GM19468 (cell line): Measurements from ENCODE around the gene PTPN23.
"Not testable (repeated sequence)": the region's sequence is repeated elsewhere in the genome, so short reads cannot be mapped to it uniquely, and the experiment has no call there.

Experiments
- ATAC-seq: cut with Tn5 transposase; IDR thresholded peaks from one replicate; pipeline ENCODE4 v1.9.1; 2021; ENCODE audit warnings: mild to moderate bottlenecking, moderate library complexity, moderate number of reproducible peaks; ENCODE audit not compliant: unreplicated experiment; ENCODE audit errors: extremely low read depth

The PTPN23 gene

DNA sequence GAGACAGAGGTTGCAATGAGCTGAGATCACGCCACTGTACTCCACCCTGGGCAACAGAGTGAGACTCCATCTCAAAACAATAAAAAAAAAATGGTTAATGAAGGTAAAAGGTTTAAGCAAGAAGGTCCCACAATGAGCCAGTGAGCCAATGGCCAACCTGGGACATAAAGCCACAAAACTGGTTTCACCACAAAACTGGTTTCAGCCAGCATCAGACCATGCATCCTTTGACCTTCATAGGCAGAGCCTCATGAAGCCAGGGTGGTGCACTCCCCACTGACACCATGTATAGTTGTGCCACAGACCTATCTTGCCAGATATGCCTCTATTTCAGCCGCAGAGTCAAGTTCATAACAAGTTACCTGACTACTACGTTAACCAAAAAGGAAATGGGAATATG, 53.0 kb downstream of the PTPN23 start:
- no peak for ATAC-seq

DNA sequence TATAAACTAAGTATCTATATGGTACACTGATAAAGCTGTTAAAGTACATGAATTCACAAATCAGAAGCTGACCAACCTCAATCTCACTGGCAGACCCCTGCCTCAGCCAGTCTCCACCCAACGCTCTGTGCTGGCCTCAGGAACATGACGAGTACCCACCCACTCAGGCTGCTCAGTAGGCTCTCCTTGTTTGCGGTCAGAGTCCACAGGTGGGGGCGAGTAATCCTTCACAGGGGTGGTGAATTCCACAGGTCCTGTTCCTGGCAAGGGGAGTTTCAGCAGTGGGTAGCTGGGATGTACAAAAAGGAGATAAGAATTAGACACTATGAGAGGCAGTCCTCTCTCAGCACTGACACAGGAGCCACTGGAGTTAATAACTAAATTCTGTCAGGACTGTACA, 54.0 kb downstream of the PTPN23 start:
- ATAC-seq: no peak

DNA sequence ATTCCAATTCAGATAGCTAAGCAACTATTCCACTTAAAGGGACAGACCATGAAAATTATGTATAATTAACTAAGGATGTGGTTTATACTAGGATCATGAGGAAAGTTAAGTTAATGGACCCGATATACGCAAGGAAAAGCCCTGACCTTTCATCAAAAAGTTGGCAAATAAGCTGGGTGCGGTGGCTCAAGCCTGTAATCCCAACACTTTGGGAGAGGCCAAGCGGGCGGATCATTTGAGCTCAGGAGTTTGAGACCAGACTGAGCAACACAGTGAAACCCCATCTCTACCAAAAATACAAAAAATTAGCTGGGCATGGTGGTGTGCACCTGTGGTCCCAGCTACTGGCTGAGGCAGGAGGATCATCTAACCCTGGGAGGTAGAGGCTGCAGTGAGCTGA, 55.4 kb downstream of the PTPN23 start:
- ATAC-seq: no peak

DNA sequence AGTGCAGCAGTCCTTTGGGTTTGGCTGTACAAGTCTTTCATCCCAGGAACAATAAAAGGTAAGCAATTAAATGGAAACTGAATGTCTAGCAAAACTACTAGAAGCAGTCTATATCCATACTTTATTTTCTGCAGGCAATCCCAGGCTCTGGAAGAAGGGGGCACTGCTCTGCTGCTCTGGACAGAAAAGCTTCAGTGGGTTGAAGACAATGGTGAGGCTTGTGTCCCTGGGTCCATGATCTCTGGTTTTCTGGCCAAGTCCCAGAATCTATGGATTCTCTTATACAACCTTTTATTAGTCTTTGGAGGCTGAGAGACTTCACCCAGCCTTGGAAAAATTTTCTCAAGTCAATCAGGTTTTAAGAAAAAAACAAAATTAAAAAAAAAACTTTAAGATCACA, 59.3 kb downstream of the PTPN23 start:
- no peak for ATAC-seq

DNA sequence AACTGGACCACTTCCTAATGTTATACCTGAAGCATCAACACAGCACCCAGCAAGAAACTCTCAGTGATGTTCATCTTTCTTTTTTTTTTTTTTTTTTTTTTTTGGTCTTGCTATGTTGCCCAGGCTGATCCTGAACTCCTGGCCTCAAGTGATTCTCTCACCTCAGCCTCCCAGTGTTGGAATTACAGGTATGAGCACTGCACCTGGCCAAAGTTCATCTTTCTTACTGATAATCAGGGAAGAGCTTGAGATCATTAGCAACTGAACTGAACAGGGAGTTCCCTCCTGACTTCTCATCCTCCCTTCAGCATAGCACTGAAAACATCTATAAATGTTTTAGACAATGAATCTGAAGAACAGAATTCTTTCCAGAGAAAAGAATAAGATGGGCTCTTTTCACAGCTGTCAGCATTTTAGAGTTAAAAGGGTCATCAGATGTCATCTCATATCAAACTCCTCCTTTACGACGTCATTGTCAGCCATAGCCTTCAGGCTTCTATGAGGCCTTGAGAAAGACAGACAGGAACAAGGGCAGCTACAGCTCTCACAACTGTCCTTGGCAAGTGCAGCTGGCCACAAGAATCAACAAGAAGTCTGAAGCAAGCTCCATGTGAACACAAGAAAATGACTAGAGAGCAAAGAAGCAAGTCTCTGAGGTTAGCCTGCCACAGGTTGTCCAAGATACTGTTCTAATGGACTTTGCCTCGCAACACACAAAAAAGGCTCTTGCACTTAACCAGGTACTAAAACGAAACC, 61.2 kb downstream of the PTPN23 start:
- ATAC-seq: no peak

DNA sequence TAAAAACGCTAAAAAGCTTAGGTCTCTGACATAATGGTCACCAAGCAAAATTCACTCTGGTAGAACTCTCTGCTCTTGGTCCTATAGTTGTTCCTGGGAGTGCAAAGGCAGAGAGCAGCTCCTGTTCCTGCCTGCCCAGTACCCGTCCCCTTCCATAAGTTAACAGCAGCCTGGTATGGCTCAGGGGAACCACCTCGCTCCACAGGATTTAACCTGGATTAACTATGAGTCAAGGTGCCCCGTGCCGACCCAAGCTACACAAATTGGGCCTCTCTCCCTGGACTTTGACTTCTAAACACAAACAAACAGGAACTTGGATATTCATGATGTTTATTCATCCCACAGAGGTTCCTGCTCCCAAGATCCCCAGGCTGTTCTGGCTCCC, 62.8 kb downstream of the PTPN23 start:
- ATAC-seq: no peak

DNA sequence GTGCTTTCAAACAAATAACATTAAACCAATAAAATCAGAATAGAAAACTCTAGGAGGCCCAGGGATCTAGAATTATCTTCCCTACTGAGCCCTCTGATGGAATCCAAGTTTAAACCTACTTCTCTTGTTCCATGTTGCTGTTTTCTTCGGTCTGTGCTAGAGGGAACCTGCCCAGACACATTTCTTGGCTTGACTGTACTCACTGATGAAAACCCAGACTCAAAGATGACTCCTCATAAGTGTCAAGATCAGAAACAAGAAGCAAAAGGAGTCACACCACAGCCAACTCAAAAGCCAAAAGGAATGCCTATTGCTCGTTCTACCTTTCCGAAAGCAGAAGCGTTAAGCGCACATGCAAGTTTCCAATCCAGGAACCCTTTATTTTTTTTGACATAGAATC, 63.3 kb downstream of the PTPN23 start:
- ATAC-seq: no peak

DNA sequence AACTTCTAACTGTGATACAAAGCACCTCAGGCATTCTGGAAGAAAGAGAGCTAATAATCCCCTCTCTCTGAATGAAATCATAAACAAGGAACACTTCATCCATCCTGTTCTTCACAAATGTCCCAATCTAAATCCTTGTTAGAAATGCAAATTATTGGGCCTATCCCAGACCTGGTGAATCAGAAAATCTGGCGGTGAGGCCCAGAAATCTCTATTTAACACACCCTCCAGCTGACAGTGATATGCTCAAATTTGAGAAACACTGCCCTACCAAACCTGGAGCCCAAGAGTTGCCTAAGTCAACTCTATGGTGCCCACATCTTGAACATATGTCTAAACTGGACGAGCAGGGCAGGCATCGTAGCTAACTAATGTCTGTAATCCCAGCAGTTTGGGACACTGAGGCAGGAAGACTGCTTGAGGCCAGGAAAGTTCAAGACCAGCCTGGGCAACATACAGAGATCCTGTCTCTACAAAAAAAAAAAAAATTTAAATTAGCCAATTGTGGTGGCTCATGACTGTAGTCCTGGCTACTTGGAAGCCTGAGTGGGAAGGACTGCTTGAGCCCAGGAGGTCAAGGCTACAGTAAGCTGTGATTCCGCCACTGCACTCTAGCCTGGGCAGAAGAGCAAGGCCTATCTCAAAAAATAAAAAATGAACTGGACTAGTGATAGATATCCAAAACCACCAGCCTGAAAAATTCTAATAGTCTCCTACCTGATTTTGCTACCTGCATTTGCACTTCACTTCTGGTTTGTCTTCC, 71.8 kb downstream of the PTPN23 start:
- no peak for ATAC-seq

DNA sequence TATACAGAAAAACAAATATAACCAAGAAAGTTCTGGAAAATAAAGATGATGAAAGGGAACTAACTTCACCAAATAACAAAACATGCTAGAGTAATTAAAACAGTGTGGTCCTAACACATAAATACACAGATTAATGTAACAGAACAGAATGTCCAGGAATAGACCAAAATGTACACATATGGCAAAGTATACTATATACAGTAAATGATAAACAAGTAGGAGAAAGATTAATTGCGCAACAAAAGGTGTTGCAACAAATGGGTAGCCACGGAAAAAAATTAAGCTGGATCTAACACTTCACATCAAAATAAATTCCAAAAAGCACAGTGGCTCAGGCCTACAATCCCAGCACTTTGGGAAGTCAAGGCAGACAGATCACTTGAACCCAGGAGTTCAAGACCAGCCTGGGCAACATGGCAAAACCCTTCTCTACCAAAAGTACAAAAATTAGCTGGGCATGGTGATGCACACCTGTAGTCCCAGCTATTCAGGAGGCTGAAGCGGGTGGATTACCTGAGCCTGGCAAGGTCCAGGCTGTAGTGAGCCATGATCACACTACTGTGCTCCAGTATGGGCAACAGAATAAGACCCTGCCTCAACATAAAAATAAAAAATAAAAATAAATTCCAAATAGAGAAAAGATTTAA, 75.1 kb downstream of the PTPN23 start:
- ATAC-seq: no peak

DNA sequence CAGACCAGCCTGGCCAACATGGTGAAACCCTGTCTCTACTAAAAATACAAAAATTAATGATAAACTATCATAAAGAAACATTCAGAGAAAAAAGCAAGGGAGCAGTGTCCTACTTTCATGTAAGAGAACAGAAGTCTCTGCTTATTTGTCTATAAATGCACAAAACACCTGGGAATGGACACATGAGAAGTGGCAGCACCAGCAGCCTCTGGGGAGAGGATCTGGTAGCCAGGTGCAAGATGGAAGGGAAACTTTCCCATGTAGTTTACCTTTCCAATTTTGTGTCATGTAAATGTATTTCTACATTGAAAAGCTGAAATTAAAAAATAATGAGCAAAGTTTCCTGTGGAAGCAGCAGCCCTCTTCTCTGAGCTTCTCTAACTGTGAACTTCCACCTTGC, 76.2 kb downstream of the PTPN23 start:
- no peak for ATAC-seq

DNA sequence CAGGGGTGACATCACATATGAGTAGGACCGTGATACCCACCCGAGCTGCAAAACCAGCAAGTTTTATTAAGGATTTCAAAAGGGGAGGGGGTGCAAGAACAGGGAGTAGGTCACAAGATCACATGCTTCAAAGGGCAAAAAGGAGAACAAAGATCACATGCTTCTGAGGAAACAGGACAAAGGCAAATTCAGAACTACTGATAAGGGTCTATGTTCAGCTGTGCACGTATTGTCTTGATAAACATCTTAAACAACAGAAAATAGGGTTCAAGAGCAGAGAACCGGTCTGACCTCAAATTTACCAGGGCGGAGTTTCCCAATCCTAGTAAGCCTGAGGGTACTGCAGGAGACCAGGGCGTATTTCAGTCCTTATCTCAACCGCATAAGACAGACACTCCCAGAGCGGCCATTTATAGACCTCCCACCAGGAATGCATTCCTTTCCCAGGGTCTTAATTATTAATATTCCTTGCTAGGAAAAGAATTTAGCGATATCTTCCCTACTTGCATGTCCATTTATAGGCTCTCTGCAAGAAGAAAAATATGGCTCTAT, 78.8 kb downstream of the PTPN23 start:
- ATAC-seq: not testable (repeated sequence)
